GM12865 (cell line): ENCODE data around the gene RBMX.
"Not testable (repeated sequence)": the region's sequence is repeated elsewhere in the genome, so short reads cannot be mapped to it uniquely, and the experiment has no call there.

Experiments used
- DNase-seq: peaks from one replicate; pipeline ENCODE4 v3.0.0; 2010; ENCODE audit warnings: low read depth
- H3K4me3 ChIP-seq: 2 replicates; pipeline ENCODE4 v1.5.1; 2011; ENCODE audit warnings: mild to moderate bottlenecking, low read depth, low read length, control low read depth
- CTCF ChIP-seq: IDR thresholded peaks from 2 replicates; pipeline ENCODE4 v1.5.1; 2011; ENCODE audit warnings: low read length, control low read depth, low read depth, inconsistent platforms; ENCODE audit not compliant: insufficient read depth; ENCODE audit errors: missing control alignments

The RBMX gene

DNA sequence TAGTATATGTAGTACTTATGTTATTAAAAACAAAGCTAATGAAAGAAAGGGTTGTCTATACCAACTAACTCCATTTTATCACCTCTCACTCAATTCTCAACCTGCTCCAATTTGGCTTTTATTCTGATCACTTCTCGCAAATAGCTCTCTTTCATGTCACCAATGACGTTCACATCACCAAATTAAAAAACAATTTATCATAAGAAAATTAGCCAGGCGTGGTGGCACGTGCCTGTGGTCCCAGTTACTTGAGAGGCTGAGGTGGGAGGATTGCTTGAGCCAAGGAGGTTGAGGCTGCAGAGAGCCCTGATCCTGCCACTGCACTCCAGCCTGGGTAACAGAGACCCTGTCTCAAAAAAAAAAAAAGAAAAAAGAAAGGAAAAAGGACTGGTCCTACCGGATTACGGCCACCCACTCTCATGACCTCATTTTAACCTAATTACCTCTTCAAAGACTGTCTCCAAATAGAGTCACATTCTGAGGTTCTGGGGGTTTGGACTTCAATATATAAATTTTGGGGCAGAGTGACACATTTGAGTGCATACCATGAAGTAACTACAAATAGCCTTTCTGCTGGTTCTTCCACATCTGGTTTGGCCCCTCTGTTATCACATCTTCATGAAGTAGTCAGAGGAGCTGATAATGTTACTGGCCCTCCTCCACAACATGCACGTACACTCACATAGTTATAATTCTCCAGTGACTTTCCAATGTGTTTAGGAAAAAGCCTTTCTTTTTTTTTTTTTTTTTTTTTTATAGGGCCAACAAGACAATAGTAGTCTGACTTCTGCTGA is 15.8 kb upstream of the RBMX start:
- no peak overlapping the region for H3K4me3 ChIP-seq
- no peak for TF ChIP-seq CTCF
- DNase-seq: no peak

- no peak overlapping the region for H3K4me3 ChIP-seq
- no peak for DNase-seq
- TF ChIP-seq CTCF: no peak
These were observed 11.9 kb upstream of the RBMX start for GRCh38 chrX:136892412-136892811.

DNA sequence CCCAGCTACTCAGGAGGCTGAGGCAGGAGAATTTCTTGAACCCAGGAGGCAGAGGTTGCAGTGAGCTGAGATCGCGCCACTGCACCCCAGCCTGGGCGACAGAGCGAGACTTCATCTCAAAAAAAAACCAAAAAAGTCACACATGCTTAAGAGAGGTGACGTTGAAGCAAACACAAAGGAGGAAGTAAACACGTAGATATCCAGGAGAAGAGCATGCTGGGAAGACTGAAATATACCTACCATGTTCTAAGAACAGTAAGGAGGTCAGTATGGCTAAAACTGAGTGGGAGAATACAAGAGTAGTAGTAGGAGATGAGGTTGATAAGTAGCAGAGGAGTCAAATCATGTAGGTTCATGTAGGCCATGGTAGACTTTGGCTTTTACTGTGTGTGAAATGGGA is 10.1 kb upstream of the RBMX start:
- not testable (repeated sequence) for H3K4me3 ChIP-seq, DNase-seq

DNA sequence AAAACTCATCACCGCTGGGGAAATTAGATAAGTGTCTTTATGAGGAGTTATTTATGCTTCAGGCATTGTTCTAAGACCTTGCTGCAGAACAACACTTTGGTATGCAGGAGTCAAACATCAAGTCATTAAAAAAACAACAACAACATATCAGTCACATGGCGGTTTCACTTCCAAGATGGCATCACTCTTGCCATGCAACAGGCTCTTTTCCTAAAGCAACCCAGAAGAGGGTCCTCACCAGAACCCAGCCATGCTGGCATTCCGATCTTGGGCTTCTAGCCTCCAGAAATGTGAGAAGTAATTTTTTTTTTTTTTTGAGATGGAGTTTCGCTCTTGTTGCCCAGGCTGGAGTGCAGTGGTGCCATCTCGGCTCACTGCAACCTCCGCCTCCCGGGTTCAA is 8.7 kb upstream of the RBMX start:
- H3K4me3 ChIP-seq: no peak overlapping the region
- TF ChIP-seq CTCF: no peak
- DNase-seq: no peak

DNA sequence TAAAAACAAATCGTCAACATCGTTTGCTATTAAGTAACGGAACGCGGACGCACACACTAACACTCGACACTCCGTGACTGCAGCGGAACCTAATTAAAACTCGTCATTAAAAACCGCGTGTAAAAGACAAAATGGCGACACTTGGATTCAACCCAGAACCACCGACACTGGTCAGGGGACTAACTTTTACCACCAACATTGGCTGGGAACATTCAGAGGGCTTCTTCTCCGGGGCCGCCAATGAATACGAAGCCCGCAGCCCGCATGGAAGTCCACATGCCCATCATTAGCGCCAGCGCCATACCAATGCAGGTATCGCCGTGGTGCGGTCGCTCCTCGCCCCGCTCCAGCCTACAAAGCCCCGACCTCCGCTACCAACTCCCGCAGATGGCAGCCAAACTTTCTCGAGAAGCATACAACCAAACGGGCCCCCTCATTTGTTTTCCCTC is 498 bp downstream of the RBMX start:
- no peak for TF ChIP-seq CTCF
- DNase-seq: peak; percentile 41
- H3K4me3 ChIP-seq: peak overlapping the region; percentile 92

- H3K4me3 ChIP-seq: peak overlapping the region; percentile 92
- DNase-seq: peak; percentile 14
- no peak for TF ChIP-seq CTCF
These were observed 1.4 kb downstream of the RBMX start for GRCh38 chrX:136879001-136879687.

GRCh38 chrX:136878423-136878822 is 2.1 kb downstream of the RBMX start:
- DNase-seq: no peak
- no peak for TF ChIP-seq CTCF
- H3K4me3 ChIP-seq: peak overlapping the region; percentile 92

DNA sequence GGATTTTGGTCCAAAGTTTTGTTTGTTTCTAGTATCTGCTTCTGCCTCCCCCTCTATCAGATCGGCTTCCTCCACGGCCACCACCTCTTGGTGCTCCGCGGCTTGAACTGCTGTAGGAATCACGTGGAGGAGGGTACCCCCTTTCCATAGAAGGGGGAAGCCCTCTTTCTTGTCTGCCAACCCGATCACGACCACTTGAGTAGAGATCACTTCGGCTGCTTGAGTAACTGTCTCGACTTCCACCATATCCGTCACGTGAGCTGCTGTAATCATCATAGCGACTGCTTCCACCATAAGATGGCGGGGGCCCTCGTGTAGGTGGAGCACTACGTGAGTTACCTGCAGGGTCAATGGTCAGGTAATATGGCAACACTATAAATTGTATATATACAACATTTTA is 6.4 kb downstream of the RBMX start:
- H3K4me3 ChIP-seq, DNase-seq: not testable (repeated sequence)

DNA sequence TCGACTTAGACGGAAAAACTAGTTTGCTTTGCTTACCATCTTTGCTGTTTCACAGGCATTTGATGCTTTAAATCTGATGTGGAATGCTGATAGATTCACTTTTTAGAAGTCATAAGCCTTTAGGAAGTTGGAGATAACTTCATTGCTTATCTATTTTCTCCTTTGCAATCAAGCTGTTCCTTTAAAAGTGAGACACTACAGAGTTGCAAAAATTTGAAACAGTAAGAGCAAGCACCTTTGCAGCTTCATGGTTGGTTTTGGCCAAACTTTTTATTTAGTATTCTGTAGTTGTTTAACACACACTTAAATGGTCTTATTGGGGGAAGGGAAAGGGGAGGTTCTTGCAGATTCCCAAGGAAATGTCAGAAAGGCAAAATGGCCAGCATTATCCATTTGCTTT is 7.3 kb downstream of the RBMX start:
- DNase-seq, H3K4me3 ChIP-seq: not testable (repeated sequence)
